ENCODE results near the gene HMOX2. TPM values are rescaled to one million over a fixed set of nuclear protein-coding genes. Genes with fewer than 3 reads are reported as not detected.
A peak's percentile ranks its signal among the peaks of the same experiment; 100 is the strongest.

Gene HMOX2
- polyA plus RNA-seq, 3 donors from 2014 or later: 130 to 225 (median 196) TPM

DNA sequence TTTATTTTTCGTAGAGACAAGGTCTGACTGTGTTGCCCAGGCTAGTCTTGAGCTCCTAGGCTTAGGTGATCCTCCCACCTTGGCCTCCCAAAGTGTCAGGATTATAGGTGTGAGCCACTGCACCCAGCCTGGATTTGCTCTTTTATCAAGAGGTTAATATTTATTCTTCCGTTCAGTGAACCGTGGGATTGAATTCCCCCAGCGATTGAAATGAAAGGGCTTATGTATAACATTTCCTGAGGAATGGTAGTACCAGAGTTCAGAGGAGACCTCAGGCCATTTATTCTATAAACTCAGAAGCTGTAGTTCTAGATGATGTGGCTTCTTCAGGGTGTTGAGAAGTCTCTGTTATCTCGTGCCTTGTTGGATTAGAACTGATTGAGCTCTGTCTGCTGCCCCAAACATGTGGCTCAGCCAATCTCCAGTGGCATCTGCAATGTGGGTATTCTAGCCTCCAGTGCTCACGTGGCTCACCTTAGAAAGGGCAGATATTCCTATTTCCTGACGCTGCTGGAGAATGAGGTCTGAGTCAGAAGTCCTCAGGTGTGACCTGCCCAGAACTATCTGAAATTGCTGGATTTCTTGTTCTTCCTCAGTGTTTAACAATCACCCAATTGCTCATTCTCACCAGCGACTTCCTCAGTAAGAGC, 22.5 kb downstream of the HMOX2 start:
- Mint-ChIP-seq H3K27me3 (ENCODE audit: low read depth in 3 of 3) (peaks cover 0 to under 1% (median 0%) of the 10 kb centered on the region in 3 donors), H3K4me1 (peaks cover 84 to 88% of the 10 kb centered on the region in 2 donors), H3K27ac (peak overlapping the region; percentile 58 to 89 (median 71)), H3K4me3 (no peak overlapping the region), H3K36me3 (peaks cover 3 to 14% (median 7%) of the 10 kb centered on the region in 3 donors), H3K9me3 (no peaks in the 10 kb centered on the region)
- no peak for DNase-seq

DNA sequence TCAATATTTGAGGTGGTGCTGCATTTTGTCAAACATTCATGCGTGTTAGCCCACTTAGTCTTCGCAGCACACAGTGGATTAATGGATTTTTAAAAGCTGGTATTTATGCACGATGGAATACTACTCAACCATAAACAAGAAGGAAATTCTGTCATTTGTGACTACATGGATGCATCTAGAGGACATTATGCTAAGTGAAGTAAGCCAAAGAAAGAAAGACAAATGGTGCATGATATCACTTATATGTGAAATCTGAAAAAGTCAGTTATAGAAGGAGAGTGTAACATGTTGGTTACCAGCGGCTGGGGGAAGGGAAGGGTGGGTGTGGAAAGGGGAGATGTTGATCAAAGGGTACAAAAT, 23.0 kb downstream of the HMOX2 start:
- H3K4me1 Mint-ChIP-seq: peaks cover 84 to 88% of the 10 kb centered on the region in 2 donors
- no peak overlapping the region for H3K4me3 Mint-ChIP-seq
- peak overlapping the region; percentile 18 to 89 (median 71) for H3K27ac Mint-ChIP-seq
- no peaks in the 10 kb centered on the region for H3K9me3 Mint-ChIP-seq
- H3K36me3 Mint-ChIP-seq: peaks cover 3 to 14% (median 7%) of the 10 kb centered on the region in 3 donors
- peaks cover 0 to 2% (median 0%) of the 10 kb centered on the region in 3 donors for H3K27me3 Mint-ChIP-seq (ENCODE audit: low read depth in 3 of 3)
- no peak for DNase-seq

- Mint-ChIP-seq H3K4me3 (no peak overlapping the region), H3K36me3 (peaks cover 3 to 14% (median 7%) of the 10 kb centered on the region in 3 donors), H3K4me1 (peaks cover 83 to 88% of the 10 kb centered on the region in 2 donors), H3K27ac (peak overlapping the region; percentile 59 to 90 (median 76)), H3K27me3 (ENCODE audit: low read depth in 3 of 3) (peaks cover 0 to 7% (median under 1%) of the 10 kb centered on the region in 3 donors), H3K9me3 (no peaks in the 10 kb centered on the region)
- no peak for DNase-seq
Observed at GRCh38 chr16:4500272-4500671, 24.1 kb downstream of the HMOX2 start.

DNA sequence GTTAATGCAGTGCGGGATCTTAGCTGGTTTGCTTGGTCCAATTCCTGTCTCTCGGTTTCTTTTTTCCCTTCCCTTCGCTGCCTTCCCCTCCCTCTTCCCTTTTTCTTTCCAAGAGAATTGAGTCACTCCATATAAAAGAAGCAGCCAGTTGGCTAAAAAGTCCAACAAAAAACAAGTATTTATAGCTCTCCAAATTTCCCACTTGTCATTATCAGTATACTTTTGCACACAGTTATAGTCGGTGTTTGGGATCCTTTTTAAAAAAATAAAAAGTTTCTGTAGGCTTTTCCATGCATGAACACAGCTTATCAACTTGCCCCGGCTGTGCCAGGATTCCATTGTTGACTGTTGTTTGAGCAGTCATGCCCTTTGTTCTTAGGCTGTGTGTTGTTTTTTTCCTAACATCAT, 24.9 kb downstream of the HMOX2 start:
- no peaks in the 10 kb centered on the region for H3K9me3 Mint-ChIP-seq
- H3K4me3 Mint-ChIP-seq: peak overlapping the region in 2 of 5 donors; percentile 49 to 70
- peaks cover 86 to 88% of the 10 kb centered on the region in 2 donors for H3K4me1 Mint-ChIP-seq

DNA sequence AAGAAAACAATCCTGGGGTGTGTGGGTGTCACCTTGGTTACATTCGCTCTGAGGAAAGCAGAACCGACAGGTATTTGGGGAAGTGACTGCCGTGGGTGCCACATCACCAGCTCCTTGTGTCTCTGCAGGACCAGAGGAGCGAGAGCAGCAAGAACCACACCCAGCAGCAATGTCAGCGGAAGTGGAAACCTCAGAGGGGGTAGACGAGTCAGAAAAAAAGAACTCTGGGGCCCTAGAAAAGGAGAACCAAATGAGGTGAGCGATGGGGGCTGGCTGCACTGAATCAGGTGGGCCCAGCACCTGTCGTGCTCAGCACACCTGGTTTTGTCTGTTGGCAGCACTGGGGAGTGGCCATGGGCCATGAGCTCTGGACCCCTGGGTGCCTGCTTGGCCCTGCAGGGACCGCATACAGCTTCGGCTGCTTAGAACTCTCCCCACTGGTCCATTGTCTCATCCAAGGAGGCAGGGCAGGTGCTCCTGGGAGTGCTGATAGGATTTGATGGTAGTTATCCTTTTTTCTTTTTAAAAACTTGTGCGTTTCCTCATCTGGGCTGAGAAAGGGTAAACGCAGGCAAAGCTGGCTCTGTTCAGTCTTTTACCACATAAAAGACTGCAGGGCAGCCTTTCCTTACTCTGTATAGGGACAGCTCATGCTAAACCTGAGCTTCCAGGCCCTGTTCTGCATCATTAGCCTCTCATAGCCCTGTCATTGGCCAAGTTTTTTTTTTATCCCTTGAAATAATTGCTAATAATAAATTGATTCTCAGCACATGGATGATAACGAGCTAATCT, 29.4 kb downstream of the HMOX2 start:
- Mint-ChIP-seq H3K4me3 (peak overlapping the region; percentile 77 to 94 (median 86)), H3K9me3 (no peaks in the 10 kb centered on the region), H3K27ac (peak overlapping the region; percentile 87 to 99 (median 97)), H3K4me1 (peaks cover 72 to 75% of the 10 kb centered on the region in 2 donors), H3K36me3 (peaks cover 5 to 23% (median 18%) of the 10 kb centered on the region in 3 donors), H3K27me3 (ENCODE audit: low read depth in 3 of 3) (peaks cover 0 to 9% (median 4%) of the 10 kb centered on the region in 3 donors)
- peak; percentile 67 to 70 (median 70) for DNase-seq

More for the DNA sequence above, 24.9 kb downstream of the HMOX2 start:
- Mint-ChIP-seq H3K36me3 (peaks cover 3 to 16% (median 7%) of the 10 kb centered on the region in 3 donors), H3K27ac (peak overlapping the region; percentile 84 to 90 (median 87)), H3K27me3 (ENCODE audit: low read depth in 3 of 3) (peaks cover 0 to 9% (median 4%) of the 10 kb centered on the region in 3 donors)
- no peak for DNase-seq

DNA sequence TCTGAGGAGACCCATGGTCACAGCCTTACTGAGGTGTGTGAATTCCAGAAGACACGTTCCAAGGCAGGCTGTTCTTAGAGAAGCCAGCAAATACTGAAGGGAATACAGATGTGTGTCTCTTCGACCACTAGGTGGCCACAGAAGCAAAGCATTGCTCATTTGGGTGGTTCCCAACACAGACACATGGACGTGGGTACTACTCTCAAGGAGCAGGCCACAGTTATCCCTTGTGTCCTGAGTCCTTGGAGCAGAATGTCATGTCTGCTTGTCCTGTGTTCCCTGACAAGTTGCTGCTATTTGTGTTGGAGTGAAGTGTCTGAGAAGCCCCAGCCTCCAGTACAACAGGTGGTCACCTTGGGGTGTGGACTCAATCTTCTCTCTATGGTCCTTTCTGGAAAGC, 30.3 kb downstream of the HMOX2 start:
- no peaks in the 10 kb centered on the region for H3K9me3 Mint-ChIP-seq
- H3K27me3 Mint-ChIP-seq (ENCODE audit: low read depth in 3 of 3): peaks cover 0 to 13% (median 5%) of the 10 kb centered on the region in 3 donors
- peaks cover 72 to 75% of the 10 kb centered on the region in 2 donors for H3K4me1 Mint-ChIP-seq
- H3K27ac Mint-ChIP-seq: peak overlapping the region; percentile 87 to 99 (median 97)
- peaks cover 11 to 32% (median 23%) of the 10 kb centered on the region in 3 donors for H3K36me3 Mint-ChIP-seq
- H3K4me3 Mint-ChIP-seq: peak overlapping the region; percentile 77 to 94 (median 86)
- DNase-seq: peak; percentile 63 to 70 (median 68)

GRCh38 chr16:4507588-4508345, 31.6 kb downstream of the HMOX2 start:
- H3K27me3 Mint-ChIP-seq (ENCODE audit: low read depth in 3 of 3): peaks cover 0 to 14% (median 5%) of the 10 kb centered on the region in 3 donors
- H3K9me3 Mint-ChIP-seq: no peaks in the 10 kb centered on the region
- DNase-seq: no peak
- peak overlapping the region; percentile 71 to 99 (median 86) for H3K27ac Mint-ChIP-seq
- H3K36me3 Mint-ChIP-seq: peaks cover 16 to 41% (median 28%) of the 10 kb centered on the region in 3 donors
- H3K4me1 Mint-ChIP-seq: peaks cover 74 to 77% of the 10 kb centered on the region in 2 donors
- H3K4me3 Mint-ChIP-seq: no peak overlapping the region

- H3K27me3 Mint-ChIP-seq (ENCODE audit: low read depth in 3 of 3): peaks cover 0 to 12% (median 5%) of the 10 kb centered on the region in 3 donors
- H3K36me3 Mint-ChIP-seq: peaks cover 16 to 41% (median 28%) of the 10 kb centered on the region in 3 donors
- H3K4me1 Mint-ChIP-seq: peaks cover 73 to 75% of the 10 kb centered on the region in 2 donors
- H3K4me3 Mint-ChIP-seq: no peak overlapping the region
- no peak for DNase-seq
- peak overlapping the region; percentile 40 to 99 (median 68) for H3K27ac Mint-ChIP-seq
- no peaks in the 10 kb centered on the region for H3K9me3 Mint-ChIP-seq
Observed at GRCh38 chr16:4508806-4509205, 32.6 kb downstream of the HMOX2 start.

- peak overlapping the region; percentile 32 to 99 (median 48) for H3K27ac Mint-ChIP-seq
- no peak for DNase-seq
- no peak overlapping the region for H3K4me3 Mint-ChIP-seq
- H3K27me3 Mint-ChIP-seq (ENCODE audit: low read depth in 3 of 3): peaks cover 0 to 12% (median 5%) of the 10 kb centered on the region in 3 donors
- H3K9me3 Mint-ChIP-seq: no peaks in the 10 kb centered on the region
- peaks cover 16 to 41% (median 28%) of the 10 kb centered on the region in 3 donors for H3K36me3 Mint-ChIP-seq
- H3K4me1 Mint-ChIP-seq: peaks cover 73 to 75% of the 10 kb centered on the region in 2 donors
Observed at GRCh38 chr16:4509420-4509819, 33.2 kb downstream of the HMOX2 start.

GRCh38 chr16:4510131-4510530, 33.9 kb downstream of the HMOX2 start:
- no peaks in the 10 kb centered on the region for H3K9me3 Mint-ChIP-seq
- H3K27me3 Mint-ChIP-seq (ENCODE audit: low read depth in 3 of 3): peaks cover 0 to 8% (median 5%) of the 10 kb centered on the region in 3 donors
- no peak overlapping the region for H3K4me3 Mint-ChIP-seq
- H3K36me3 Mint-ChIP-seq: peaks cover 16 to 41% (median 28%) of the 10 kb centered on the region in 3 donors
- H3K4me1 Mint-ChIP-seq: peaks cover 73 to 75% of the 10 kb centered on the region in 2 donors
- peak overlapping the region; percentile 84 to 91 (median 88) for H3K27ac Mint-ChIP-seq
- no peak for DNase-seq

DNA sequence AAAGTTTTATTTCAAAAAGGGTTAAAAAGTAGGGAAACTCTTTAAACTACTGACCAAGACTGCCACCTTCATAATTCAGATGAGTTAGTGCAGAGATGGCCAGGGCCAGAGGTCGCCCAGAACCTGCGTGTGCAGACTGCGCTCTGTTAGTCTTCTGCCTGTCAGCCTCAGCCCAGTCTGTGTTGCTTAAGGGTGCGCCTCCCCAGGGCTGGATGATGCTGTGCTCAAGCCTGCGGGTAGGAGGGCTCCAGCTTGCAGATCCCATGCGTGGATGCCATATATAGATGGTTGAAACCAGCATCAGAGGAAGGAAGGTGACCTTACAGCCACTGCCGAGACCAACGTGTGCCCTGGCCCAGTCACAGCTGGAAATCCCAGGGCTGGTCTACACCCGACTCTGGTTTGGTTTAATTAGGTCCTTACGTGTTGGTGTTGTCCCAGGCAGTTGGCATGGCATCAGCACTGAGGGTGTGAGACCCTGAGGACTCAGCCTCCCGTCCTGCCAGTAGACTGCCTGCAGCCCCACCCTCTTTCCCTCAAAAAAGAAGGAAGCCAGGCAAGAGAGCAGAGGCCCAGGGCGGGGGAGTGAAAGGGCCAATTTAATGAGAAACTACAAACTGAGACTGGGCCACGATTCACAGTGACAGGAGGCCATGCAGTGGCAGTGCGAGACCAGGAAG, 34.7 kb downstream of the HMOX2 start:
- Mint-ChIP-seq H3K27me3 (ENCODE audit: low read depth in 3 of 3) (peaks cover 0 to 5% (median 2%) of the 10 kb centered on the region in 3 donors), H3K9me3 (no peaks in the 10 kb centered on the region), H3K36me3 (peaks cover 16 to 40% (median 28%) of the 10 kb centered on the region in 3 donors), H3K4me1 (peaks cover 73 to 75% of the 10 kb centered on the region in 2 donors), H3K27ac (peak overlapping the region; percentile 91 to 98 (median 94)), H3K4me3 (peak overlapping the region; percentile 6 to 56 (median 34))
- no peak for DNase-seq

DNA sequence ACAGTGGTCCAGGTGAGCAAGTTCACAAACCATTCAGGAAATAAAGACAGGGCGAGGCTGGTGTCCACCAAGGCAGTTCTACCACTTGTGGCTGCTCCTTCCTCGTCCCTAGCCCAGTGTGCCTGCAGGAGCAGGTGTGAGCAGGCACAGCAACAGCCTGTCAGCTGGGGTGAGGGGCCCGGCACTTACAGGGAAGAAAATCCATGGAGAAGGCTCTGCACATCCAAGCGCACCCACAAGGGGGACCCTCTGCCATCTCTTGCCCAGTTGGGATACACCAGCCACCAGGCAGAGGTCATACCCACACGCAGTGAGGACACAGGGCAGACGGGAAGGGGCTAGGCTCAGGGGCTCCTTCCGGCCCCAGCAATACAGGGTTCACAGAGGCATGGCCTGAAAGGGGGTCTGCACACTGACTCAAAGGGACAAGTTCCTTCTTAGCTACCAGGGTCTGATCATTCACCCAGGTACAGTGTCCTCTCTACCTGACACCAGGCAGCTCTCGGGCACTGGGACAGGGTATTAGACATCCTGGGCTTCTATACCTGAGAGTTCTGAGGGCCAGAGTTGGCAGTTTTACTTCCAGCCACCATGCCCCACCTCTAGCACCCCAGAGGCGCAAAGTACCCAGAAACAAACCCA, 35.4 kb downstream of the HMOX2 start:
- H3K9me3 Mint-ChIP-seq: no peaks in the 10 kb centered on the region
- H3K36me3 Mint-ChIP-seq: peaks cover 16 to 33% (median 23%) of the 10 kb centered on the region in 3 donors
- peak overlapping the region in 4 of 5 donors; percentile 6 to 56 (median 24) for H3K4me3 Mint-ChIP-seq
- H3K4me1 Mint-ChIP-seq: peaks cover 72 to 75% of the 10 kb centered on the region in 2 donors
- no peak for DNase-seq
- peaks cover 0 to 5% (median 2%) of the 10 kb centered on the region in 3 donors for H3K27me3 Mint-ChIP-seq (ENCODE audit: low read depth in 3 of 3)
- peak overlapping the region; percentile 91 to 98 (median 94) for H3K27ac Mint-ChIP-seq

Measured in immature natural killer cell (primary cell).